ENCODE measurements around the gene AGPAT2.

AGPAT2 gene

DNA sequence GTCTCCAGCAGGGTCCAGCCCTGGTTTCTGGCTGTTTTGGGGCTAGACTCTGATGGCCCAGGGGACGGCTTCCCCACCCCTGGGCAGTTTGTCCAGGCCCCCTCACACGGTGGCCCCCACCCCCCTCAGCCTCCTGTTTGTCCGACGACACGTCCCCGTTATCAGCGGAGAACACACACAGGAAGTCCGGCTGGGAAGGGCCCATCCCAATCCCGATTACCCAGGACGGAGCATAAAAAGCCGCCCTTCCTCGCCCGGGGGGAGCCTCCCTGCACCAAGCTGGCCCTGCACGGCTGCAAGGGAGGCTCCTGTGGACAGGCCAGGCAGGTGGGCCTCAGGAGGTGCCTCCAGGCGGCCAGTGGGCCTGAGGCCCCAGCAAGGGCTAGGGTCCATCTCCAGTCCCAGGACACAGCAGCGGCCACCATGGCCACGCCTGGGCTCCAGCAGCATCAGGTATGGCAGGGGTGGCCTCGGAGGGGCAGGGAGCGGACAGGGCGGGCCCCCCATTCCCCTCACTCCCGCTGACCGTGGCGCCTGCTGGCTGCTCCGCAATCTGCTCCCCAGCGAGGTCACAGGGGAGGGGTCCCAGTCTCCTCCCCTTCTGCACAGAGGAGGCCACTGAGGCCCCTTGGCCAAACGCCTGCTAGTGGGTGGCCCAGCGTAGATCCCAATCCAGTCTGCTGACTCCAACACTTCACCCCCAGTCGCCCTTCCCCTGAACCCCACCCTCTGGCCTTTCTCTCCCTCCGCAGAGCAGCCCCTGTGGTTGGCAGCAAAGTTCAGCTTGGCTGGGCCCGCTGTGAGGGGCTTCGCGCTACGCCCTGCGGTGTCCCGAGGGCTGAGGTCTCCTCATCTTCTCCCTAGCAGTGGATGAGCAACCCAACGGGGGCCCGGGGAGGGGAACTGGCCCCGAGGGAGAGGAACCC is 24.3 kb downstream of the AGPAT2 start, which contains the start of gene EGFL7:
Gene EGFL7, plus strand, starts transcription at position 261 of the 926 bp plus-strand sequence. CDS start 5,367 bp downstream, outside the sequence.
- TF ChIP-seq, protein P1, sequence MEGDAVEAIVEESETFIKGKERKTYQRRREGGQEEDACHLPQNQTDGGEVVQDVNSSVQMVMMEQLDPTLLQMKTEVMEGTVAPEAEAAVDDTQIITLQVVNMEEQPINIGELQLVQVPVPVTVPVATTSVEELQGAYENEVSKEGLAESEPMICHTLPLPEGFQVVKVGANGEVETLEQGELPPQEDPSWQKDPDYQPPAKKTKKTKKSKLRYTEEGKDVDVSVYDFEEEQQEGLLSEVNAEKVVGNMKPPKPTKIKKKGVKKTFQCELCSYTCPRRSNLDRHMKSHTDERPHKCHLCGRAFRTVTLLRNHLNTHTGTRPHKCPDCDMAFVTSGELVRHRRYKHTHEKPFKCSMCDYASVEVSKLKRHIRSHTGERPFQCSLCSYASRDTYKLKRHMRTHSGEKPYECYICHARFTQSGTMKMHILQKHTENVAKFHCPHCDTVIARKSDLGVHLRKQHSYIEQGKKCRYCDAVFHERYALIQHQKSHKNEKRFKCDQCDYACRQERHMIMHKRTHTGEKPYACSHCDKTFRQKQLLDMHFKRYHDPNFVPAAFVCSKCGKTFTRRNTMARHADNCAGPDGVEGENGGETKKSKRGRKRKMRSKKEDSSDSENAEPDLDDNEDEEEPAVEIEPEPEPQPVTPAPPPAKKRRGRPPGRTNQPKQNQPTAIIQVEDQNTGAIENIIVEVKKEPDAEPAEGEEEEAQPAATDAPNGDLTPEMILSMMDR (IDR thresholded peaks at IDR 0.05; ENCODE audit: low read depth, low read length, missing control alignments): no peak
- in situ Hi-C loops (cut with HindIII; ENCODE audit: low sequenced_read_pairs): no loop called here
- no peak for DNase-seq (ENCODE audit: low read depth)
- H3K4me3 ChIP-seq (ENCODE audit: low read depth, low read length): no peak within 1 kb of the TSS

- in situ Hi-C loops (cut with HindIII; ENCODE audit: low sequenced_read_pairs): no loop called here
- DNase-seq (ENCODE audit: low read depth): no peak
- no peak overlapping the region for H3K4me3 ChIP-seq (ENCODE audit: low read depth, low read length)
- TF ChIP-seq, protein P1 (IDR thresholded peaks at IDR 0.05; ENCODE audit: low read depth, low read length, missing control alignments): no peak
Observed at GRCh38 chr9:136662326-136662655, 25.0 kb downstream of the AGPAT2 start.

- in situ Hi-C loops (cut with HindIII; ENCODE audit: low sequenced_read_pairs): no loop called here
- no peak for DNase-seq (ENCODE audit: low read depth)
- no peak overlapping the region for H3K4me3 ChIP-seq (ENCODE audit: low read depth, low read length)
Observed at GRCh38 chr9:136661641-136662325, 25.5 kb downstream of the AGPAT2 start.

GRCh38 chr9:136660971-136661550 is 26.2 kb downstream of the AGPAT2 start:
- TF ChIP-seq, protein P1 (IDR thresholded peaks at IDR 0.05; ENCODE audit: low read depth, low read length, missing control alignments): no peak
- in situ Hi-C loops (cut with HindIII; ENCODE audit: low sequenced_read_pairs): no loop called here
- no peak overlapping the region for H3K4me3 ChIP-seq (ENCODE audit: low read depth, low read length)
- DNase-seq (ENCODE audit: low read depth): no peak

More at GRCh38 chr9:136661641-136662325, 25.5 kb downstream of the AGPAT2 start:
- TF ChIP-seq, protein P1 (IDR thresholded peaks at IDR 0.05; ENCODE audit: low read depth, low read length, missing control alignments): no peak

- TF ChIP-seq, protein P1 (IDR thresholded peaks at IDR 0.05; ENCODE audit: low read depth, low read length, missing control alignments): no peak
- no peak for DNase-seq (ENCODE audit: low read depth)
- in situ Hi-C loops (cut with HindIII; ENCODE audit: low sequenced_read_pairs): no loop called here
- no peak overlapping the region for H3K4me3 ChIP-seq (ENCODE audit: low read depth, low read length)
Observed at GRCh38 chr9:136659861-136660784, 27.1 kb downstream of the AGPAT2 start.
